Amygdala (tissue), 56 donors: ENCODE data around the gene HTR2B.
"Not testable (repeated sequence)": the region's sequence is repeated elsewhere in the genome, so short reads cannot be mapped to it uniquely, and the experiment has no call there.

Experiments
- DNase-seq, 56 donors: peaks; one replicate each; lab custom pipeline; 2025; lab: John Stamatoyannopoulos, UW

Gene HTR2B

GRCh38 chr2:231099918-231100317 lies 24.9 kb downstream of the HTR2B start:
- no peak for DNase-seq

GRCh38 chr2:231094736-231095346 lies 30.0 kb downstream of the HTR2B start:
- no peak for DNase-seq

GRCh38 chr2:231093933-231094332 lies 30.9 kb downstream of the HTR2B start:
- DNase-seq = no peak

GRCh38 chr2:231088754-231089153 lies 36.1 kb downstream of the HTR2B start:
- no peak for DNase-seq

- DNase-seq = no peak
Observed at GRCh38 chr2:231084565-231084964, 40.3 kb downstream of the HTR2B start.

- DNase-seq = no peak
Observed at GRCh38 chr2:231069379-231070054, 55.3 kb downstream of the HTR2B start.

GRCh38 chr2:231068525-231069222 lies 56.2 kb downstream of the HTR2B start:
- DNase-seq = no peak

GRCh38 chr2:231067531-231067930 lies 57.3 kb downstream of the HTR2B start:
- not testable (repeated sequence) for DNase-seq

GRCh38 chr2:231065966-231066365 lies 58.9 kb downstream of the HTR2B start:
- no peak for DNase-seq

GRCh38 chr2:231063347-231063746 lies 61.5 kb downstream of the HTR2B start:
- DNase-seq = no peak

- no peak for DNase-seq
Observed at GRCh38 chr2:231062776-231063175, 62.1 kb downstream of the HTR2B start.

- DNase-seq = no peak
Observed at GRCh38 chr2:231059756-231060155, 65.1 kb downstream of the HTR2B start.

- DNase-seq = no peak
Observed at GRCh38 chr2:231058761-231059550, 65.9 kb downstream of the HTR2B start.
